Coronary artery (tissue), 2 donors: ENCODE measurements around the gene SMYD1.

Experiments used
- DNase-seq: peaks from one replicate; pipeline ENCODE4 v3.0.0-alpha.2; 2017; ENCODE audit warnings: low spot score
- H3K27ac ChIP-seq, 2 donors: fragments of 200-600 bp; sonication (generic); one replicate each; pipeline ENCODE4 v1.5.1; 2016 to 2019
- H3K4me3 ChIP-seq: fragments of 200-600 bp; sonication (generic); 2 replicates; pipeline ENCODE4 v1.5.1; 2016; ENCODE audit warnings: mild to moderate bottlenecking, moderate library complexity
- TF ChIP-seq, protein P1 (sequence below): fragments of 200-600 bp; sonication (generic); IDR thresholded peaks from one replicate; pipeline ENCODE4 v1.5.1; 2019; ENCODE audit warnings: antibody characterized with exemption

The SMYD1 gene

DNA sequence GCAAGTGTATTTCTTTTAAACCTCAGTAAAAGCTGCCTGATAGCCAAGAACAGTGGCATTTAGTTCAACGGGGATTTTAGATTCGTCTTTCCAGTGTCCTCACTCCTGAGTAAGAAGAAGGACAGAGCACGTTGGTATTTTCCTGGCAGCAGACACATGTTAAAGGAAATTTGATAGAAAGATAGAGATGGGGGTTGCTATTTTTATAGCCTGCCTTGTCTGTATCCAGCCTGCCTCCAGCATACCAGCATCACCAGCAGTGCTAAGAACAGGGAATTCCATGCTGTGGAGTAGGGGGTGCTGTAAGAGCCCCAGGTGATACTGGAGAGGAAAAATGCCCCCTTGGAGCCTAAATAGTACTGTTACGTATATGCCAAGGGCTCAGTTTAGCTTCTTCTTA, 1.1 kb upstream of the SMYD1 start:
- no peak for DNase-seq
- TF ChIP-seq, protein P1, sequence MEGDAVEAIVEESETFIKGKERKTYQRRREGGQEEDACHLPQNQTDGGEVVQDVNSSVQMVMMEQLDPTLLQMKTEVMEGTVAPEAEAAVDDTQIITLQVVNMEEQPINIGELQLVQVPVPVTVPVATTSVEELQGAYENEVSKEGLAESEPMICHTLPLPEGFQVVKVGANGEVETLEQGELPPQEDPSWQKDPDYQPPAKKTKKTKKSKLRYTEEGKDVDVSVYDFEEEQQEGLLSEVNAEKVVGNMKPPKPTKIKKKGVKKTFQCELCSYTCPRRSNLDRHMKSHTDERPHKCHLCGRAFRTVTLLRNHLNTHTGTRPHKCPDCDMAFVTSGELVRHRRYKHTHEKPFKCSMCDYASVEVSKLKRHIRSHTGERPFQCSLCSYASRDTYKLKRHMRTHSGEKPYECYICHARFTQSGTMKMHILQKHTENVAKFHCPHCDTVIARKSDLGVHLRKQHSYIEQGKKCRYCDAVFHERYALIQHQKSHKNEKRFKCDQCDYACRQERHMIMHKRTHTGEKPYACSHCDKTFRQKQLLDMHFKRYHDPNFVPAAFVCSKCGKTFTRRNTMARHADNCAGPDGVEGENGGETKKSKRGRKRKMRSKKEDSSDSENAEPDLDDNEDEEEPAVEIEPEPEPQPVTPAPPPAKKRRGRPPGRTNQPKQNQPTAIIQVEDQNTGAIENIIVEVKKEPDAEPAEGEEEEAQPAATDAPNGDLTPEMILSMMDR: no peak
- Histone ChIP-seq H3K4me3 (no peak overlapping the region), H3K27ac (no peak overlapping the region)

DNA sequence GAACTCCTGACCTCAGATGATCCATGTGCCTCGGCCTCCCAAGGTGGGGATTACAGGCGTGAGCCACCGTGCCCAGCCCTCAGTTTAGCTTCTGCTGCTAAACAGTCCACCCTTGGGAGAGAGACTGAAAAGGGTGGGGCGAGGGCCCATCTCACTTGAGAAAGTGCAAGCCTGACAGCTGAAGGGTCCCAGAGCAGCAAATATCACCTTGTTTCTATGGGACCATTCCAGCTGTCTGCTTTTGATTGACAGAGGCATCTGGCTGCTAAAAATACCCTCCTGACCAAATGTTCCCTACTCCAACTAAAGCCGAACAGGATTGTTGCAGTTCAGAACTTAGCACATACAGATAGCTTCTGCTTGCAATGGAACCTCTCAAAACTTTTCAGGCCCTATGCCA, 436 bp upstream of the SMYD1 start:
- no peak overlapping the region for H3K27ac ChIP-seq
- no peak for DNase-seq
- no peak overlapping the region for H3K4me3 ChIP-seq
- TF ChIP-seq, protein P1: no peak

DNA sequence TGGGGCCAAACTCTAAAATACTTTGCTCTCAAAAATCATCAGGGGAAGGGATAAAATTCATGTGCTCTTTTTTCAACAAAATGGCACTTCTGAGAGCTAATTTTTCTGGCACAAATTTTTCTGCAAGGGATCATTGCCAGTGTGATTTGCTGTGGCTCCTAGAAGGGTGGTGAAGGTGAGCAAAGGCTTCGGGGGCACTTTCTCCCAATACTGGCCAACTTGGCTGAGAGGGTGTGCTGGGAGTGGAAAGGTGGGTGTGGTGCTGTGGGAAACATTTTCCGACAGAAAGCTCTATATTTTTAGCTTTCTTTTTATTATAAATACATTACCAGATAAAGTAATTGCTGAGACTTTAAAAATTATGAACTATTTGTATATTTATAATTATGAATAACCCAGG, 419 bp downstream of the SMYD1 start:
- TF ChIP-seq, protein P1: no peak
- Histone ChIP-seq H3K27ac (no peak overlapping the region), H3K4me3 (no peak overlapping the region)
- DNase-seq: no peak

DNA sequence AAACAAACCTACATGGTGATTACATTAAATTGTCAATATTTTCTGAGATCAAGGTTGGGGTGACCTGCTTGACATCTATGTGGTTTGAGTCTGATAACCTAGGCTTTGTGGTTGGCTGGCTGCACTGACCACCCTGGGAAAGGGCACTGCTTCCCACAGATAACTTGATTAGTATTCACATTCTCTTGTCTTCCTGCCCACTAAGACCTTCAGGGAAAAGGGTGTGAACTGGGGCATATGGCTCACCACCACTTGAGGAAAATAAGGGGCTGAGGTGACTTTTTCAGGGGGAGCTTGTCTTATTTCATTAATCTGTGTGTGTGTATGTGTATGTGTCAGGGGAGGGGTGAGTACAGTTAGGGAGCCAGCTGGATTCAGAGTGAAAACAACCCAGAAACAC, 1.5 kb downstream of the SMYD1 start:
- TF ChIP-seq, protein P1: no peak
- DNase-seq: no peak
- Histone ChIP-seq H3K4me3 (no peak overlapping the region), H3K27ac (no peak overlapping the region)

DNA sequence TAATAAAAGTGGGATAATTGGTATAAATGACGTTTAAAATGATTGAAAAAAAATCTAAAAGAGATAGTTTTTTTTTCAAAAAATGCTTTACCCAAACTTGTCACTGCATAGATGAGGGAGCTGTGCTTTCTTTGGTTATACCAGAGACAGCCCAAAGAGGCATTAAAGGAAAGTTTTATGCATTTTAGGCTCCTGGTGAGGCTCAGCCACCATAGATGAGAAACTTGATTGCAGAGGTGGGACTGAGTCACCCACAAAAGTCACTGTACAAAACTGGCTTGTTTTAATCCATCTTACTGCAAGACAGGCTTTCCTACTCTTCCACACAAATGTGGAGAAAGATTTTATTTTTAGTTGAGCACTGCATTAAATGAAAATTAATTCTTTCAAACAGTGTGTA, 2.4 kb downstream of the SMYD1 start:
- Histone ChIP-seq H3K4me3 (no peak overlapping the region), H3K27ac (no peak overlapping the region)
- DNase-seq: no peak
- TF ChIP-seq, protein P1: no peak

DNA sequence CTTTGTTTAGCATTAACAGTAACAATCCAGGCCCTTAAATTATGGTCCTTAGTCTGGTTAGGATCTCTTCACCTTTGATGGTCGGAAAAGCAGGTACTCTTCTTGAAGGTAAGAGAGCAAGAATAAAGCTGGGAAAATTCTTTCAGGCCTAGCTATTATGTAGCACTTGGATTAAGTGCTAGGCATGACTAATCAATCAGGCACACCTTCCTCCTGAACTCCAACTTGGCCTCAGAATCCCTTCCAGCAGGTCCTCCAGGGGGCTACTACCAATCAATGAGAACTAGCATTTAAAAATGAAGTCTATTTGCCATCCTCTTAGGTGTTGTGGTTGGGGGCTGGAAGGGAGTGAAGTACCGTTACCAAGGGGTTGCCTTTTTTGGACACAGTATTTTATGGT, 3.7 kb downstream of the SMYD1 start:
- no peak for DNase-seq
- TF ChIP-seq, protein P1: no peak
- Histone ChIP-seq H3K4me3 (no peak overlapping the region), H3K27ac (no peak overlapping the region)

DNA sequence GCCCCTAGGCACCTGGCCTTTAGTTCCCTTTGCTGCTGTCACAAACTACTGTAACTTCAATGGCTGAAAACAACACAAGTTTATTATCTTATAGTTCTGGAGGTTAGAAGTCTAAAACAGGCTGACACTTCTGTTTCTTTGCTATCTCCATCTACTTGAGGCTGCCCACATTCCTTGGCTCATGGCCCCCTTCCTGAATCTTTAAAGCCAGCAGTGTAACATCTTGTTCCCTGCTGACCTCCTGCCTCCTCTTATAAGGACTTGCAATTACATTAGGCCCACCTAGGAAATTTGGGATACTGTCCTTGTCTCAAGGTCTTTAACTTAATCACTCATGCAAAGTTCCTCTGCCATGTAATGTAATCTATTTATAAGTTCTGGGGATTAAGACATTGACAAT, 6.5 kb downstream of the SMYD1 start:
- Histone ChIP-seq H3K27ac (no peak overlapping the region), H3K4me3 (no peak overlapping the region)
- no peak for DNase-seq
- TF ChIP-seq, protein P1: no peak
